HG02852 (cell line): ENCODE data around the gene COBLL1.

Experiments
- ATAC-seq: cut with Tn5 transposase; IDR thresholded peaks from one replicate; pipeline ENCODE4 v1.9.1; 2021; ENCODE audit warnings: mild to moderate bottlenecking, moderate library complexity; ENCODE audit not compliant: unreplicated experiment

Gene COBLL1

DNA sequence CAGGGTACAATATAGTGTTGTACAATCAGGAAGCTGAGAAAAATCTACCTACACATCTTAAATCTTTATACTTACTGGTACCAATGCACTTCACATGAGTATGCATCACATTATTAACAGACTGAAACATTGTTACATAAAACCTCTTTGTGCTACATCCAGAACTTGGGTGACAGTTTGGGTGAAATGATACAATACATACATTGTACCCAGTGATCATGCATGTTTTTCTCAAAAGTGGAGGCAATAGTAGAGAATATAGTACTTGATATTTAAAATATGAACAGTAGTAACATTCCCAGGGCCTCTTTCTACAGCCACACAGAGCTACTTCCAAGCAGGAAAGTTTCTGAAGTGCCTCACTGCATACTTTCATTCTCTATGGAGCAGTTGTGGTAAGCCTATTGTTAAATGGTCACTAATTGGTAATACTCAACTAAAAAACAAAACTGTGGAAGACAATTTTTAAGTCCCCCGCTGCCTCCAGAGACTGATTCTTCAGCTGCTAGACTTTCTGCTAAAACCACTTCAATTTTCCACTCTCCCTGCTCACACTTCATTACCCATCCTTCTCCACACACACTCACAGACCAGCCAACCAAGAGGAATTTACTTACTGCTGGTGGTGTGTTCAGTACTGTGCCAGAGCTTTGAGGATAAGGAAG, 197.5 kb downstream of the COBLL1 start:
- no peak for ATAC-seq

DNA sequence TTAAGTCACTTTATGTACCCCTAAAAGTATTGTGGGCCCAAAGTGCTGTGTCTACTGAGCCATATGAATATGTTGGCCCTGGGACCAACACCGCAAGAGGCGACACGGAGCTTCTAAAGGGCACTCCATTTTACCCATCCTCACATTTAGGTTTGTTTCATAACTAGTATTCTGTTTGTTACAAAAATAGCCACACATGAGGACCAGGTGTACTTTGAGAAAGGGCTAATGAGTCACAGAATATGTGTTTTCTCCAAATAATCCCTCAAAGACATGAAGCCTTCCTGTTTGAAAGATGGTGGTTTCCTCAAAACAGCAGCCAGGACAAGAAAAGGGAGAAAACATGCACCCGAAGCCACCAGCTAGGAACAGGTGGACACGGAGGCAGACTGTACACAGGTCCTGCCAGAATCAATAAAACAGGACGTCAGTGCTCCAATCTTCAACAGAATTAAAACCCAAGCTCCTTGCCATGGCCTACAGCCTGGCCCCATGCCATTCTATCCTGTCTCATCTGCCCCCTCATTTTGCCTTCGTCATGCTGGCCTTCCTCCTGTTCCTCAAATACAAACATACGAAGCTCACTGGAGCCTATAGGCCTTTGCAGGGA, 198.6 kb downstream of the COBLL1 start:
- ATAC-seq, result no peak

DNA sequence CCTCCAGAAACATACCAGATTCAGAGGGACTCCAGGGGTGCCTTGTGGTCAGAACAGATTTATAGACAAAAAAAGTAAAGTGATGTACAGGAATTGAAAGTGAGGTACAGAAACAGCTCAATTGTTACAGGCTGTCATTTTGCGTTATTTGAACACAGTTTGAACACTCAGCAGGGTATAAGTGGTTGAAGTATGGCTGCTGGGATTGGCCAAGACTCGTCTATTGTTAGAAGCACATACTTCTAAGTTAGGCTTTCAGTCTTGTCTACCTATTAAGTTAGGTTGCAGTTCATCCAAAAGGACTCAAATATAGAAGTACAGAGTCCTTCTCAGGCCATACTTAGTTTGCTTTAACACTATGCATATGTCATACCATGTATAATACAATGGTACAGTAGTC, 199.4 kb downstream of the COBLL1 start:
- no peak for ATAC-seq
